ENCODE data around the gene ENOX1. TPM values are rescaled to one million over a fixed set of nuclear protein-coding genes. Genes with fewer than 3 reads are reported as not detected.

ENOX1 gene
- total RNA-seq, 1 donor from 2014 or later, result 1.1 TPM

DNA sequence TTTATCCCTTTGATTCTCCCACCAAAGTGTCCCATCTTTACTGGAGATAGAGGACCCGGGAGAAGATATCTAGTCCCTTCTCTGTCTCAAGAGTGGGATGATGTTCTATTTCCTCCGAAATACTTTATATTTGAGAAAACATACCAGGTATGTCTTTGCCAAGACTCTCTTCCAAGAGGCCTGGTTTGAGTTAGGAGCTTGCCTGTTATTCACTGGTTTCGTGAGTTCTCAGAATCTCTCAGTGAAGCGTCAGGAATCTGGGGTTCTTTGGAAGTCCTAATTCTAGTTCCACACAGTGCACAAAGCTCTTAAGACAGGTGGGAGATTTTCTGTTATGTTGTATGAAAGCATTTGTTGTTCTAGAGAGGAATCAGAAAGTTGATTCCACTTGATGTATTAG, 581.4 kb downstream of the ENOX1 start:
- Histone ChIP-seq H3K4me2 (no peak overlapping the region), H3K27me3 (no peaks in the 10 kb centered on the region), H3K27ac (no peak overlapping the region), H4K20me1 (ENCODE audit: low read depth) (no peaks in the 10 kb centered on the region), H3K79me2 (ENCODE audit: low read depth) (no peaks in the 10 kb centered on the region), H3K36me3 (no peaks in the 10 kb centered on the region), H3K9ac (no peak overlapping the region), H2AFZ (replicated peaks) (no peak overlapping the region), H3K4me1 (no peaks in the 10 kb centered on the region), H3K4me3 (no peak overlapping the region), H3F3A (ENCODE audit: low read depth) (no peaks in the 10 kb centered on the region), H3K9me3 (ENCODE audit: low read depth) (no peaks in the 10 kb centered on the region)
- Mint-ChIP-seq H3K4me3 (no peak overlapping the region), H3K9me3 (peaks cover 10% of the 10 kb centered on the region), H3K27me3 (ENCODE audit: insufficient read depth, low read depth) (no peaks in the 10 kb centered on the region), H3K36me3 (no peaks in the 10 kb centered on the region), H3K4me1 (peaks cover 4% of the 10 kb centered on the region), H3K27ac (no peak overlapping the region)
- no peak for DNase-seq (ENCODE audit: low spot score)
- TF ChIP-seq EZH2 (IDR thresholded peaks at IDR 0.05) (no peak), EZH2phosphoT487 (IDR thresholded peaks at IDR 0.05) (no peak)
- TF ChIP-seq, protein P1, sequence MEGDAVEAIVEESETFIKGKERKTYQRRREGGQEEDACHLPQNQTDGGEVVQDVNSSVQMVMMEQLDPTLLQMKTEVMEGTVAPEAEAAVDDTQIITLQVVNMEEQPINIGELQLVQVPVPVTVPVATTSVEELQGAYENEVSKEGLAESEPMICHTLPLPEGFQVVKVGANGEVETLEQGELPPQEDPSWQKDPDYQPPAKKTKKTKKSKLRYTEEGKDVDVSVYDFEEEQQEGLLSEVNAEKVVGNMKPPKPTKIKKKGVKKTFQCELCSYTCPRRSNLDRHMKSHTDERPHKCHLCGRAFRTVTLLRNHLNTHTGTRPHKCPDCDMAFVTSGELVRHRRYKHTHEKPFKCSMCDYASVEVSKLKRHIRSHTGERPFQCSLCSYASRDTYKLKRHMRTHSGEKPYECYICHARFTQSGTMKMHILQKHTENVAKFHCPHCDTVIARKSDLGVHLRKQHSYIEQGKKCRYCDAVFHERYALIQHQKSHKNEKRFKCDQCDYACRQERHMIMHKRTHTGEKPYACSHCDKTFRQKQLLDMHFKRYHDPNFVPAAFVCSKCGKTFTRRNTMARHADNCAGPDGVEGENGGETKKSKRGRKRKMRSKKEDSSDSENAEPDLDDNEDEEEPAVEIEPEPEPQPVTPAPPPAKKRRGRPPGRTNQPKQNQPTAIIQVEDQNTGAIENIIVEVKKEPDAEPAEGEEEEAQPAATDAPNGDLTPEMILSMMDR (IDR thresholded peaks at IDR 0.05), result no peak

DNA sequence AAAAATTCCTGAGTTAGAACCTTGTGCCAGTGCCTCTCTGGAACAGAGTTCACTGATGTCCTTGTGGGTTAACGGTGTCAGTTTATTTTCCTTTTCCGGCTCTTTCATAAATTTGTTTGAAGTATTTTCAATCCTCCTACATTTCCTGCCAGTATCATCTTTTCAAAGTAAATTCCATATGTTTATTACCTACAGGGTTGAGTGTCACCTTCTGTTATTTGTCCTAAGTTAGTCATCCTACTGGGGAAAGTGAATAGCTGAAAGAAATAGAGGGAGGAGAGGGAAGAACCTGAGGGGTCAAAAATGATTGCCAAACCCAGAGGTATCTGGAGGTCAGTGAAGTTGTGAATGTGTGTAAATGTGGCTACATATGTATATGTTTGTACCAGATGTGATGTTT, 582.2 kb downstream of the ENOX1 start:
- Histone ChIP-seq H3K27me3 (no peaks in the 10 kb centered on the region), H3K4me2 (no peak overlapping the region), H3K9ac (no peak overlapping the region), H3F3A (ENCODE audit: low read depth) (no peaks in the 10 kb centered on the region), H3K36me3 (no peaks in the 10 kb centered on the region), H3K79me2 (ENCODE audit: low read depth) (no peaks in the 10 kb centered on the region), H3K9me3 (ENCODE audit: low read depth) (no peaks in the 10 kb centered on the region), H3K4me3 (no peak overlapping the region), H4K20me1 (ENCODE audit: low read depth) (no peaks in the 10 kb centered on the region), H3K27ac (no peak overlapping the region), H3K4me1 (no peaks in the 10 kb centered on the region), H2AFZ (replicated peaks) (no peak overlapping the region)
- Mint-ChIP-seq H3K36me3 (no peaks in the 10 kb centered on the region), H3K4me3 (no peak overlapping the region), H3K27me3 (ENCODE audit: insufficient read depth, low read depth) (no peaks in the 10 kb centered on the region), H3K4me1 (peaks cover 4% of the 10 kb centered on the region), H3K9me3 (peaks cover 10% of the 10 kb centered on the region), H3K27ac (no peak overlapping the region)
- no peak for DNase-seq (ENCODE audit: low spot score)
- TF ChIP-seq EZH2phosphoT487 (IDR thresholded peaks at IDR 0.05), result no peak
- TF ChIP-seq, protein P1 (IDR thresholded peaks at IDR 0.05), result no peak
- no peak for TF ChIP-seq EZH2 (IDR thresholded peaks at IDR 0.05)

DNA sequence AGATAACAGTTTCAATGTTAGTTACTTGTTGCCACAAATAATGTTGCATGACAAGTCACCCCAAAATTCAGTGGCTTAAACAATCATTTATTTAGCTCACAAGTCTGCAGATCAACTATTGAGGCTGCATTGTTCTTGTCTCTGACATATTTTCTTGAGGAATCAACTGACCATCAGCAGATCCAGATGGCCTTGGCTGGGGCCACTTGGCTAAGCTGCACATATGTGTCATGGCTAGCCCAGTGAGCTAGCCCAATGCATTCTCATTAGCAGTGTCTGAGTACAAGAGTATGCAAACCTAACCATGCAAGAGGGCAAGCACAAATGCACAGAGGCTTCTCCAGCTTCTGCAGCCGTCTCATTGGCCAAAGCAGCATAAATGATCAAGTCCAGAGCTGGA, 583.0 kb downstream of the ENOX1 start:
- Mint-ChIP-seq H3K4me1 (peaks cover 4% of the 10 kb centered on the region), H3K27ac (no peak overlapping the region), H3K9me3 (peaks cover 10% of the 10 kb centered on the region), H3K36me3 (no peaks in the 10 kb centered on the region), H3K4me3 (no peak overlapping the region), H3K27me3 (ENCODE audit: insufficient read depth, low read depth) (peaks cover 4% of the 10 kb centered on the region)
- Histone ChIP-seq H3K4me2 (no peak overlapping the region), H3K4me3 (no peak overlapping the region), H3F3A (ENCODE audit: low read depth) (no peaks in the 10 kb centered on the region), H4K20me1 (ENCODE audit: low read depth) (no peaks in the 10 kb centered on the region), H2AFZ (replicated peaks) (no peak overlapping the region), H3K27ac (no peak overlapping the region), H3K9me3 (ENCODE audit: low read depth) (no peaks in the 10 kb centered on the region), H3K9ac (no peak overlapping the region), H3K27me3 (no peaks in the 10 kb centered on the region), H3K79me2 (ENCODE audit: low read depth) (no peaks in the 10 kb centered on the region), H3K4me1 (no peaks in the 10 kb centered on the region), H3K36me3 (no peaks in the 10 kb centered on the region)
- TF ChIP-seq EZH2 (IDR thresholded peaks at IDR 0.05) (no peak), EZH2phosphoT487 (IDR thresholded peaks at IDR 0.05) (no peak)
- TF ChIP-seq, protein P1 (IDR thresholded peaks at IDR 0.05), result no peak
- DNase-seq (ENCODE audit: low spot score), result no peak
